ENCODE measurements around the gene TENT5C.

DNA sequence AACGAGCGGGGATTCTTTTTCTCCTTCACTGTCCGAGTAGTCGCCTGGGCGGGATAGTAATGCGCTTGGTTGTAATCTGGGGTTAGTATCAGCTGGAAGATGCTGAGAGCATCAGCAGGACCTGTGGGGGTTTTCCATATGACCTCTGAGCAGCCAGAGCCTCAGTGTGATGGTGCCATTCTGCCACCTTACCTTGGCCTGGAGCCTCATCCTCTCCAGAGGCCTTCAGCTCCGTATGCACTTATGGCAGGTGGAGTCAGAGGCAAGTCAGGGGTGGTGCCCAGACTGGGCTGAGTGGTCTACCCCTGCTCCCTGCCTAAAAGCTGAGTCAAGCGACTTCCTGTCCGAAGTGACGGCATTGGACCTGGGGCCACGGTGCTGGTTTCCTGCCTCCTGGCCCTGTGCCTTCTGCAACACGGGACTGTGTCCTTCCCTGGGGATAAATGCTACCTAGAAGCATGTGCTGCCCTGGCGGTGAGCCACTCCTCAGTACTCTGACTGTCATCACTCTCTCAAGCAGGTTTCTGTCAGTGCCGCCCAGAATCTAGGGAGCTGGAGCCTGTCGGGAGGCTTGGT lies 24.7 kb downstream of the TENT5C start:
- TF ChIP-seq, protein P1, sequence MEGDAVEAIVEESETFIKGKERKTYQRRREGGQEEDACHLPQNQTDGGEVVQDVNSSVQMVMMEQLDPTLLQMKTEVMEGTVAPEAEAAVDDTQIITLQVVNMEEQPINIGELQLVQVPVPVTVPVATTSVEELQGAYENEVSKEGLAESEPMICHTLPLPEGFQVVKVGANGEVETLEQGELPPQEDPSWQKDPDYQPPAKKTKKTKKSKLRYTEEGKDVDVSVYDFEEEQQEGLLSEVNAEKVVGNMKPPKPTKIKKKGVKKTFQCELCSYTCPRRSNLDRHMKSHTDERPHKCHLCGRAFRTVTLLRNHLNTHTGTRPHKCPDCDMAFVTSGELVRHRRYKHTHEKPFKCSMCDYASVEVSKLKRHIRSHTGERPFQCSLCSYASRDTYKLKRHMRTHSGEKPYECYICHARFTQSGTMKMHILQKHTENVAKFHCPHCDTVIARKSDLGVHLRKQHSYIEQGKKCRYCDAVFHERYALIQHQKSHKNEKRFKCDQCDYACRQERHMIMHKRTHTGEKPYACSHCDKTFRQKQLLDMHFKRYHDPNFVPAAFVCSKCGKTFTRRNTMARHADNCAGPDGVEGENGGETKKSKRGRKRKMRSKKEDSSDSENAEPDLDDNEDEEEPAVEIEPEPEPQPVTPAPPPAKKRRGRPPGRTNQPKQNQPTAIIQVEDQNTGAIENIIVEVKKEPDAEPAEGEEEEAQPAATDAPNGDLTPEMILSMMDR (optimal IDR thresholded peaks at IDR 0.05 in 1 of 3, IDR thresholded peaks at IDR 0.05 in 1 of 3, conservative IDR thresholded peaks at IDR 0.05 in 1 of 3; ENCODE audit: extremely low read depth in 1 of 3, insufficient read depth in 2 of 3, low read length in 3 of 3) = no peak
- no peak for TF ChIP-seq EZH2 (IDR thresholded peaks at IDR 0.05; ENCODE audit: low read length)
